GOT3 (cell line): ENCODE results near the gene KIF11.

Source experiments
- DNase-seq: peaks from one replicate; lab custom pipeline; 2025; ENCODE audit warnings: mixed read lengths; lab: John Stamatoyannopoulos, UW

Gene KIF11

GRCh38 chr10:92702301-92702916 is 109.5 kb downstream of the KIF11 start:
- DNase-seq, result no peak
